Mononuclear cell (primary cell): ENCODE results near the gene PLPPR2. TPM values are rescaled to one million over a fixed set of nuclear protein-coding genes. Genes with fewer than 3 reads are reported as not detected.
"Not testable (repeated sequence)": the region's sequence is repeated elsewhere in the genome, so short reads cannot be mapped to it uniquely, and the experiment has no call there.

Experiments
- H3K27me3 ChIP-seq: 2 replicates; pipeline ENCODE4 v1.6.0; 2011; ENCODE audit warnings: low read length, control low read depth; ENCODE audit not compliant: insufficient read depth
- H3K4me1 ChIP-seq: 2 replicates; pipeline ENCODE4 v1.5.1; 2011; ENCODE audit warnings: mild to moderate bottlenecking, low read length, control low read depth; ENCODE audit not compliant: insufficient read depth
- H3K4me3 ChIP-seq: 2 replicates; pipeline ENCODE4 v1.5.1; 2011; ENCODE audit warnings: mild to moderate bottlenecking, low read length, moderate library complexity
- H3K9me3 ChIP-seq: 2 replicates; pipeline ENCODE4 v1.5.1; 2011; ENCODE audit warnings: low read depth, mild to moderate bottlenecking, control low read depth, low read length
- total RNA-seq: library from RNA; depleted of rRNA; stranded (reverse); fragments of >200 nt; gene quantifications from one replicate; pipeline ENCODE4 v1.2.3, GENCODE V29; 2012

Gene PLPPR2
- total RNA-seq, 1 donor: 7.3 TPM

DNA sequence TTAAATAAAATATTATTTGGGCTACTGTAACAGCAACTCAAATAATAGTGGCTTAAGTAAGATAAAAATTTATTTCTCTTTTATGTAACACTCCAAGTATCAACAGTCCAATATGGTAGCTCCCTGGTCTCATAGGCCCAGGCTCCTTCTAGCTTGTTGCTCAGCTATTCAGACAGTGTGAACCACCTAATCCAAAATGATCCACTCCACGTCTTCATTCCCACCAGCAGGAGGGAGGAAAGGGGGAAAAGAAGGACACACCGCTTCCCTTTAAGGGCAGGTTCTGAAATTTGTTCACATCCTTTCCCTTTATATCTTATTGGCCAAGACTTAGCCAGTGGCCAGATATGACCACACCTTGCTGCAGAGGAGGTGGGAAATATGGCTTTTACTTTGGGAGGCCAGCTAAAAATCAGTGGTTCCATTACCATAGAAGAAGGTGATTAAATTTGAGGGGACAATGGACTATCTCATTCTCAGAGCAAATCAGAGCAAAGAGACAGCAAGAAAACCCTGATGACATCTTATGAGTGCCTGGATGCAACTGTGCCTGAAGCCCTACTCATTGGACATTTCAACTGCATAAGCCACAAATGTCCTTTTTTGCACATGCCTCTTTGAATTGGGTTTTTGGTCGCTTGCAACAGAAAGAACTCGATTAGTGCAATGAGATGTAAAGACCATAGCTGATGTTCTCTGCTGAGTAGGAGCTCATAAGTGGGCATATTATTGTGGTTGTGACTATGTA is 35.9 kb downstream of the PLPPR2 start:
- H3K4me3 ChIP-seq: no peak overlapping the region
- H3K4me1 ChIP-seq: peaks cover 14% of the 10 kb centered on the region
- no peaks in the 10 kb centered on the region for H3K27me3 ChIP-seq
- no peaks in the 10 kb centered on the region for H3K9me3 ChIP-seq

DNA sequence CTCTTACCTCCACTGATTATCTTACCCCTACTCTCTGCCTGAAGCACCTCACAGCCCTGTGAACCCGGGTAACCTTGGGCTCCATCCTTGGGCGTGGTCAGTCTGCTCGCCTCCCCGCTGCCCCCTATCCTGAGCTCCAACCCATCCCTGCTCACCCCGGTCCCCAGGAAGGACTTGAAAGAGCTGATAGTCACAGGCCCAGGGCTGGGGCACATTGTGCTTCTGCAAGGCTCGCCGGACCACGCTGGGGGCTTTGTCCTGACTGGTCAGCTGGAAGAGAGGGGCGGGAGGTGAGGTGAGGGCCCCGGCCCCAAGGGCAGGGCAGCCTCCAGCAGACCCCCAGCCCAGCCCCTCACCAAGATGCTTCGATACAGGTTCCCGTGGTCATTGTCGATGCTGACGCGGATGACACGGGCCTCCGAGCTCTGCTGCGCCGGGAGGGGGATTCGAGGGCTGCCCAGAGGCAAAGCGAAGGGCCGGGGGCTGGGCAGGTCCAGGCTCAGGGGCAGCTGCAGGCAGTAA is 41.9 kb downstream of the PLPPR2 start:
- Histone ChIP-seq H3K27me3 (no peaks in the 10 kb centered on the region), H3K4me3 (no peak overlapping the region), H3K9me3 (no peaks in the 10 kb centered on the region), H3K4me1 (no peaks in the 10 kb centered on the region)

DNA sequence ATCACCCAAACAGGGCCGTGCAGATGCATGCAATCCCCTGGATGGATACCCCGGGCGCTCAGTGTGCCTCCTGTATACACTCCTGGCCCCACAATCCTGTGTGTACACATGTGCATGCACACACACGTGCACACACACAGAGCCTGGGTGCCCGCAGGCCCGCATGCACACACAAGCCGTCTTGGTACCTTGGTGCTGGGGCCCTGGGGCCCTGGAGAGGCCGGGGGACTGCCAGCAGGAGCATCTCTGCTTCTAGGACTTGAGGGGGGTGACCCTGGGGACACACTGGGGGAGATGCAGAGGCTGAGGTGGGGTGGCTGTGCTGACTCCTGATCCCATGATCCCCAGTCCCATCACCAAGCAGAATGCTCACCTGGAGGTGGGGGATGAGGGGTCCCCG is 44.4 kb downstream of the PLPPR2 start:
- Histone ChIP-seq H3K9me3 (no peaks in the 10 kb centered on the region), H3K27me3 (no peaks in the 10 kb centered on the region), H3K4me1 (no peaks in the 10 kb centered on the region), H3K4me3 (no peak overlapping the region)

DNA sequence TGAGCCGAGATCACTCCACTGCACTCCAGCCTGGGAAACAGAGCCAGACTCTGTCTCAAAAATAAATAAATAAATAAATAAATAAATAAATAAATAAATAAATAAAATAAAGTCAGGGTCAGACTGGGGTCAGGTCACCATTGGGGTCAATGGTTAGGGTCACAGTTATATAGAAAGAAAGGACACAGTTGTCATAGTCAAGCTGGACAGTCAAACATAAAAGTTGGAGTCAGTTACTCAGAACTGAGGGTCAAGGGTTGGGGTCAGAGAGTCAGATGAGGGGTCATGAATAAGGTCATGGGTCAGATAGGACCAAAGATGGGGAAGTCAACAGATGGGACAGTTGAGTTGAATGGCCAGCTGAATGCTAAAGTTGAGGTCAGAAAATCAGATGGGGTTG is 45.6 kb downstream of the PLPPR2 start:
- Histone ChIP-seq H3K9me3 (no peaks in the 10 kb centered on the region), H3K4me3 (no peak overlapping the region), H3K4me1 (no peaks in the 10 kb centered on the region), H3K27me3 (no peaks in the 10 kb centered on the region)

DNA sequence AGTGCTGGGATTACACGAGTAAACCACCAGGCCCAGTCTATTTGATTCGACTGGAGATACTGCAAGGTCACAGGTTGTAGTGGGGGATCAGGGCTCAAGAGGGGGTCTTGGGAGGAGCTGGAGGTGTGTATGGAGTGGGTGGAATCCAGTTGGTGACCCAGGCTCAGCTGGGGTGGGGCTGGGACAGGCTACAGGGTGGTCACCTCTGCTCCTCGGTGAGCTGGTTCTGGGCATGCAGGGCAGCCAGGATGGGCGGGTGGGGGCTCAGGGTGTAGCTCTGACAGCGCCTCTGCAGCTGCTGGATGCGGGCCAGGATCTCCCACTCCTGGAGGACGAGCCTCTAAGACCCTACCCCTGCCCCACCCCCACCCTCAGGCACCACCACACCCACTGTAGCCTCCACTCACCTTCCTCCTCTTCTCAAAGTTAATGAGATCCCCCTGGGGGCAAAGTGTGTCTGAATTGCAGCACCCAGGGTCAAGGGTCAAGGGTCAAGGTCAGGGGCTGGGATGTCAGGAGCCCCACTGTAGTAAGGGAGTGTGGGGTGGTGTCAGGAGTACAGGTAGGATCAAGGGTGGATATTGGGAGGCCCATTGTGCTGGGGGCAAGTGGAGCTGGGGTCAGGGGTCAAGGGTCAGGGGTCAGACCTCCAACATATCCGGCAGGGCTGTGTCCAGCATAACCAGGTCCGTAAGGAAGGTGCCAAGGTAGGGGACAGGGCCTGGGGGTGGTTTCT is 46.7 kb downstream of the PLPPR2 start:
- no peaks in the 10 kb centered on the region for H3K9me3 ChIP-seq
- no peaks in the 10 kb centered on the region for H3K27me3 ChIP-seq
- H3K4me3 ChIP-seq: no peak overlapping the region

DNA sequence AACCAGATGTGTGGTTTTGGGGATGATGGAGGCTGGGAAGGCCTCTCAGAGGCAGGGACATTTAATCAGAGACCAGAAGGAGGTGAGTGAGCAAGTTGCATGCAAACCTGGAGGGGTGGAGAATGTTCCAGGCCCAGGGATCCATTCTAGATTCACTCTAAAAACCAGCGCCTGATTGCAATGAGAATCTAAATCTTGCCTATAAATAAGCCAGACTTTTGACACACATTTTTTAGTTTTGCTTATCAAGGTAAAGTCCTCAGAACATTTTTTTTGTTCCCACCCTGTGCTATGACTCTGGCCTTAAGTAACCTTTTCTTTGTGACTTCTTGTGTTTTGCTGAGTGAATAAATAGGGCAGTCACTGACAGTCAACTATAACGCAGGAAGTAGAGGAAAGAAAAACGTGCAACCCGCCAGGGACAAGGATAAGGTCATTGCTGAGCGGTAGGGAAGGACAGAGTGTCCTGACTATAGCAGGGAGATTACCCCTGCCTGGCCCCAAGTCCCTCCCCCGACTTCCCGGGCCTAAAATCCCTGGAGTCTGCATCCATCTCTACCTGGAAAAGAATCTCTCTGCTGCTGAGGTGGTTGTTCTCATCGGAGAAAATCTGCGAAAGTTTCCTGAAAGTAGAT is 49.5 kb downstream of the PLPPR2 start:
- H3K27me3 ChIP-seq: no peaks in the 10 kb centered on the region
- no peak overlapping the region for H3K4me3 ChIP-seq
- H3K9me3 ChIP-seq: no peaks in the 10 kb centered on the region
- H3K4me1 ChIP-seq: peaks cover 13% of the 10 kb centered on the region

More for the DNA sequence above, 46.7 kb downstream of the PLPPR2 start:
- peaks cover 9% of the 10 kb centered on the region for H3K4me1 ChIP-seq

DNA sequence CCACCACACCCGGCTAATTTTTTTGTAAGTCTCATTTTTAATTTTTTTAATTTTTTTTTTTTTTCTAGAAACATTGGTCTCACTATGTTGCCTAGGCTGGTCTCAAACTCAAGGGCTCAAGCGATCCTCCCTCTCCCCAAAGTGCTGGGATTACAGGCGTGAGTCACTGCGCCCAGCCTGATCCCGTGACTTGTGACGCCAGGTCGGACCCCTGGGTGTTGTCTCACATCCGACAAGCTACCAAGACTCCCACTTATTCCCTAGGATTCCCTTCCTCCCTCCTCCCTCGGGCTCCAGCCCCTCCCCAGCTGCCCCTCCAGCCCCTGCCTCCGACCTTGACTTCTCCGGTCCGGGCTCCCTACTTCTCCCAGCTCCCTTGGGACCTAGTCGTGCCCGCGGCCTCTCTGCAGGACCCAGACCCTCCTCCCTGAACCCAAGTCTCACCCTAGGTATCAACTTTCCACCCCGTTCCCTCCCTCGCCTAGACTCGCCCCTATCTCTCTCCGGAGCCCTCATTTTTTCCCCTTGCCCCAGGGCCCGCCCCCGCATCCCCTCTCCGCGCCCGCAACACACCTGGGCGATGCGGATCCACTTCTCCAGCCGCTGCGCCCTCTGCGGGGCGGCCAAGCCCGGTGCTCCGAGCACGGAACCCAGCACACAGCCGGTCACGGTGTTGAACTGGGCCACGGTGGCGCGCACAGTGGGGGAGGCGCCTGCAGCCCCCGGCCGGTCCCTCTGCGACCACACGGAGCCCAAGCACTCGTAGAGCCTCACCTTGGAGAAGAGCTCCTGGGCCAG is 50.8 kb downstream of the PLPPR2 start:
- Histone ChIP-seq H3K27me3 (no peaks in the 10 kb centered on the region), H3K4me1 (peaks cover 13% of the 10 kb centered on the region), H3K4me3 (no peak overlapping the region), H3K9me3 (no peaks in the 10 kb centered on the region)

DNA sequence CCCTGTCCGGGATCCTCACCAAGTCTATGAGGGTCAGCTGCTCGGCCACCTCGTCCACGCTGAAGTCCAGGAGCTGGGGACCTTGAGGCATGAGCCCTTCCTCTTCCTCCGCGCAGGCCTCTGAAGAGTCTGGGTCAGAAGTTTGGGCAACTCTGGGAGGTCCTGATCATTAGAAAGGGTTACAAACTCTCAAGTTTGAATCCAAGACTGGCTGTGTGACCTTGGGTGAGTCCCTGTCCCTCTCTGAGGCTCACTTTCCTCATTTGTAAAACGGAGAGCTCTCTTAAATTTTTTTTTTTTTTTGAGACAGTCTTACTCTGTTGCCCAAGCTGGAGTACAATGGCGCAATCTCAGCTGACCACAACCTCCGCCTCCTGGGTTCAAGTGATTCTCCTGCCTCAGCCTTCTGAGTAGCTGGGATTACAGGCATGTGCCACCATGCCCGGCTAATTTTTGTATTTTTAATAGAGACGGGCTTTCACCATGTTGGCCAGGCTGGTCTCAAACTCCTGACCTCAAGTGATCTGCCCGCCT is 51.5 kb downstream of the PLPPR2 start:
- peaks cover 13% of the 10 kb centered on the region for H3K4me1 ChIP-seq
- not testable (repeated sequence) for H3K27me3 ChIP-seq, H3K4me3 ChIP-seq, H3K9me3 ChIP-seq

DNA sequence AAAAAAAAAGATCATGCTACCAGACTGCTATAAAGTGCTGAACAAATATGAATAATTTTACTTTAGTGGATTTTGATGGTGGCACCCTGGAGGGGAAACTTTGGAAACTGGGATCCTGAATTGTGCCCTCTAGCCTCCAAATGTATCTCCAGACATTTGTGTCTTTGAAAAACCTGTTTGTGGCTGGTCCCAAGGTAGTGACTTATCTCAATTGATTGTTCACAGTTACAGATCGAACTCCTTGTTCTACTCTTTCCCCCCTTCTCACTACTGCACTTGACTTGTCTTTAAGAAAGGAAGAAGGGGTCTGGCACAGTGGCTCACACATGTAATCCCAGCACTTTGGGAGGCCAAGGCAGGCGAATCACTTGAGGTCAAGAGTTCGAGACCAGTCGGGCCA is 53.4 kb downstream of the PLPPR2 start:
- Histone ChIP-seq H3K4me3 (no peak overlapping the region), H3K27me3 (no peaks in the 10 kb centered on the region), H3K4me1 (peaks cover 13% of the 10 kb centered on the region), H3K9me3 (no peaks in the 10 kb centered on the region)

DNA sequence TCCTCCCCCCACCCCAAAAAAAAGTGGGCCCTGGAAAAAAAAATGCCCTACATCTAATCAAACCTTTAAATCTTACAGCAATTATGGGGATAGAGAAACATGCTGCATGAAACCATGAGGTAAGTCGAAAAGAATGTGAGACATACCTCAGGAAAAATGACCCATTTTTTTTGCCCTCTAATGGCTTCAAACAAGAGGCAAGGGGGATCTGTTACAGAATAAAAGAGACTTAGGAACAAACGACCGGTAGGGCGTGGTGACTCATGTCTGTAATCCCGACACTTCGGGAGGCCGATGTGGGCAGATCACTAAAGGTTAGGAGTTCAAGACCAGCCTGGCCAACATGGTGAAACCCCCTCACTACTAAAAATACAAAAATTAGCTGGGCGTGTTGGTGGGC is 55.5 kb downstream of the PLPPR2 start:
- no peaks in the 10 kb centered on the region for H3K9me3 ChIP-seq
- H3K4me1 ChIP-seq: peaks cover 13% of the 10 kb centered on the region
- H3K4me3 ChIP-seq: no peak overlapping the region
- no peaks in the 10 kb centered on the region for H3K27me3 ChIP-seq

DNA sequence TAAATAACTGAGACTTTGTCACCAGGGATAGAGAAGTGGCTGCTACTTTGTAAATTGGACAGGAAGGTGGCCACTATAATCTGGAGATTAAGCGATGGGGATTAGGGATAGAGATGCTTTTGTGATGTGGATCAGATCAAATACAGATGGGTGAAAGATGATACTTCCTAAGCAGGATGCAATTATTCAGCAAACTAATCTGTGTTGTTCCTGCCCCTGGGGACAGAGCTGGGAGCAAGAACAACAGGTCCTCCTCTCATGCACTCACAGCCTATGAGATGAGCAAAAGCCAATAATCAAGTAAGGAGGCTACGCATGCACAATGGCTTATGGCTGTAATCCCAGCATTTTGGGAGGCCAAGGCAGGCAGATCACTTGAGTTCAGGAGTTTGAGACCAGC is 59.3 kb downstream of the PLPPR2 start:
- Histone ChIP-seq H3K27me3 (peaks cover 9% of the 10 kb centered on the region), H3K4me3 (no peak overlapping the region), H3K4me1 (peaks cover 8% of the 10 kb centered on the region), H3K9me3 (no peaks in the 10 kb centered on the region)

Other genes starting within 250 kb of the PLPPR2 start
- 0.10 TPM for gene SPC24, start 199.7 kb upstream of the PLPPR2 start, total RNA-seq
- gene KANK2, start 157.9 kb upstream of the PLPPR2 start, total RNA-seq: 1.4 TPM
- not detected for gene ANGPTL8, start 115.8 kb upstream of the PLPPR2 start, total RNA-seq
- 0.10 TPM for gene DOCK6, start 92.9 kb upstream of the PLPPR2 start, total RNA-seq
- gene TSPAN16, start 59.3 kb upstream of the PLPPR2 start, total RNA-seq: not detected
- 12.1 TPM for gene RAB3D, start 15.8 kb upstream of the PLPPR2 start, total RNA-seq
- gene TMEM205, start 9.2 kb upstream of the PLPPR2 start, total RNA-seq: 34.3 TPM
- gene CCDC159, start 8.9 kb upstream of the PLPPR2 start, total RNA-seq: 15.6 TPM
- 0.94 TPM for gene SWSAP1, start 19.2 kb downstream of the PLPPR2 start, total RNA-seq
- gene EPOR, start 28.9 kb downstream of the PLPPR2 start, total RNA-seq: 8.8 TPM
- gene RGL3, start 63.9 kb downstream of the PLPPR2 start, total RNA-seq: not detected
- not detected for gene ODAD3, start 79.7 kb downstream of the PLPPR2 start, total RNA-seq
- 67.1 TPM for gene PRKCSH, start 80.2 kb downstream of the PLPPR2 start, total RNA-seq
- not detected for gene ELAVL3, start 125.6 kb downstream of the PLPPR2 start, total RNA-seq
- gene ZNF653, start 150.4 kb downstream of the PLPPR2 start, total RNA-seq: 3.5 TPM
- gene ECSIT, start 173.7 kb downstream of the PLPPR2 start, total RNA-seq: 23.4 TPM
- 0.52 TPM for gene CNN1, start 183.4 kb downstream of the PLPPR2 start, total RNA-seq
- gene ELOF1, start 203.8 kb downstream of the PLPPR2 start, total RNA-seq: 29.3 TPM
- gene ACP5, start 222.2 kb downstream of the PLPPR2 start, total RNA-seq: 17.5 TPM
- gene ZNF627, start 242.1 kb downstream of the PLPPR2 start, total RNA-seq: 11.5 TPM